ENCODE measurements around the gene PABPN1L.

- TF ChIP-seq BHLHE40 (IDR thresholded peaks at IDR 0.05; ENCODE audit: borderline replicate concordance) (no peak), FOXM1 (IDR thresholded peaks at IDR 0.05; ENCODE audit: borderline replicate concordance) (no peak), FOXA1 (IDR thresholded peaks at IDR 0.05) (no peak), SP1 (IDR thresholded peaks at IDR 0.05) (no peak), ZNF384 (IDR thresholded peaks at IDR 0.05) (no peak)
- TF ChIP-seq, protein P1, sequence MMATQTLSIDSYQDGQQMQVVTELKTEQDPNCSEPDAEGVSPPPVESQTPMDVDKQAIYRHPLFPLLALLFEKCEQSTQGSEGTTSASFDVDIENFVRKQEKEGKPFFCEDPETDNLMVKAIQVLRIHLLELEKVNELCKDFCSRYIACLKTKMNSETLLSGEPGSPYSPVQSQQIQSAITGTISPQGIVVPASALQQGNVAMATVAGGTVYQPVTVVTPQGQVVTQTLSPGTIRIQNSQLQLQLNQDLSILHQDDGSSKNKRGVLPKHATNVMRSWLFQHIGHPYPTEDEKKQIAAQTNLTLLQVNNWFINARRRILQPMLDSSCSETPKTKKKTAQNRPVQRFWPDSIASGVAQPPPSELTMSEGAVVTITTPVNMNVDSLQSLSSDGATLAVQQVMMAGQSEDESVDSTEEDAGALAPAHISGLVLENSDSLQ (IDR thresholded peaks at IDR 0.05), result no peak
Measured at GRCh38 chr16:88877564-88878289, 11.3 kb upstream of the PABPN1L start.
